HCT116 (cell line): ENCODE measurements around the gene CRHBP. TPM values are rescaled to one million over a fixed set of nuclear protein-coding genes. Genes with fewer than 3 reads are reported as not detected.

Source experiments
- ATAC-seq: fragments of 200-7000 bp; cut with Tn5 transposase; 2 replicates; pipeline ENCODE4 v1.9.1; 2020; ENCODE audit warnings: mild to moderate bottlenecking, moderate library complexity
- BruUV-seq: library from RNA; stranded (reverse); fragments of 400-500 nt; replicated peaks from 2 replicates; lab custom pipeline; 2021; lab: Mats Ljungman, UMichigan
- CTCF ChIA-PET: fragments of 300-600 bp; sonication (Branson Sonifier 250); formaldehyde crosslinking; loops from one replicate; lab custom pipeline; 2021; ENCODE audit warnings: antibody characterized with exemption; lab: Charles Lee
- POLR2A ChIA-PET: fragments of 300-600, 350-600 bp; sonication (Branson Sonifier 250); formaldehyde crosslinking; loops from one replicate; lab custom pipeline; 2021; ENCODE audit warnings: antibody characterized with exemption; lab: Charles Lee
- RAD21 ChIA-PET, 2 experiments: fragments of 300-600 bp; sonication (Branson Sonifier 250); formaldehyde crosslinking; loops; one replicate each; lab custom pipeline; 2023; ENCODE audit warnings: low total read pairs in 2 of 2; ENCODE audit not compliant: uncharacterized antibody in 2 of 2, unreplicated experiment in 2 of 2, low non-redundant PET in 1 of 2; lab: Charles Lee
- DNase-seq: peaks from one replicate; pipeline ENCODE4 v3.0.0-alpha.2; 2010; ENCODE audit warnings: low read depth, low spot score
- H2AFZ ChIP-seq: fragments of 200-600 bp; shearing (Covaris generic), sonication (generic); 2 replicates; pipeline ENCODE4 v1.6.1; 2017; ENCODE audit warnings: low read depth, mixed run types, mixed read lengths, antibody characterized with exemption, low read length; ENCODE audit not compliant: poor library complexity, severe bottlenecking
- H3K27ac ChIP-seq: 2 replicates; pipeline ENCODE4 v1.5.1; 2012; ENCODE audit warnings: low read depth, low read length
- H3K27me3 ChIP-seq: fragments of 200-600 bp; sonication (generic); 2 replicates; pipeline ENCODE4 v1.6.1; 2016; ENCODE audit warnings: mixed run types, low read length, mixed read lengths; ENCODE audit not compliant: insufficient read depth
- H3K36me3 ChIP-seq, 2 experiments: fragments of 200-500 bp in 1 of 2; fragments of 200-600 bp in 1 of 2; sonication (Bioruptor generic) in 1 of 2; sonication (generic) in 1 of 2; 2 replicates each; pipeline versions ENCODE4 v1.5.1 to v1.6.1; 2014 to 2016; ENCODE audit warnings: low read length in 2 of 2, inconsistent platforms in 1 of 2, mixed read lengths in 1 of 2, mixed run types in 1 of 2; ENCODE audit not compliant: insufficient read depth in 2 of 2, control insufficient read depth in 1 of 2
- H3K4me1 ChIP-seq, 2 experiments: fragments of 200-600 bp in 1 of 2; sonication (generic) in 1 of 2; 2 replicates each; pipeline versions ENCODE4 v1.5.1 to v1.6.1; 2012 to 2017; ENCODE audit warnings: low read length in 2 of 2, inconsistent platforms in 1 of 2, mild to moderate bottlenecking in 1 of 2, mixed read lengths in 1 of 2, mixed run types in 1 of 2, moderate library complexity in 1 of 2; ENCODE audit not compliant: insufficient read depth in 2 of 2, control insufficient read depth in 1 of 2
- H3K4me2 ChIP-seq: fragments of 200-600 bp; sonication (generic); 2 replicates; pipeline ENCODE4 v1.6.1; 2017; ENCODE audit warnings: mixed run types, low read length, mixed read lengths
- H3K4me3 ChIP-seq, 2 experiments: fragments of 200-600 bp in 1 of 2; sonication (generic) in 1 of 2; replicated peaks in 1 of 2; 2 replicates each; pipeline ENCODE4 v1.5.1; 2011 to 2016; ENCODE audit warnings: low read length in 2 of 2, control low read depth in 1 of 2, low read depth in 1 of 2, mild to moderate bottlenecking in 1 of 2, mixed read lengths in 1 of 2, mixed run types in 1 of 2
- H3K79me2 ChIP-seq: fragments of 200-600 bp; sonication (generic); 2 replicates; pipeline ENCODE4 v1.6.1; 2017; ENCODE audit warnings: mild to moderate bottlenecking, mixed run types, low read length, moderate library complexity, mixed read lengths; ENCODE audit not compliant: insufficient read depth
- H3K9ac ChIP-seq: fragments of 200-600 bp; sonication (generic); 2 replicates; pipeline ENCODE4 v1.6.1; 2016; ENCODE audit warnings: low read length, mixed read lengths
- H3K9me2 ChIP-seq: fragments of 200-600 bp; sonication (generic), shearing (Covaris generic); 2 replicates; pipeline ENCODE4 v1.6.1; 2017; ENCODE audit warnings: mixed run types, mild to moderate bottlenecking, moderate library complexity; ENCODE audit not compliant: insufficient read depth
- H3K9me3 ChIP-seq, 2 experiments: fragments of 200-500 bp in 1 of 2; fragments of 200-600 bp in 1 of 2; sonication (Bioruptor generic) in 1 of 2; sonication (generic) in 1 of 2; 2 replicates each; pipeline ENCODE4 v1.6.1; 2014 to 2017; ENCODE audit warnings: low read length in 2 of 2, mixed read lengths in 2 of 2, inconsistent platforms in 1 of 2, low read depth in 1 of 2, mild to moderate bottlenecking in 1 of 2, mixed run types in 1 of 2, moderate library complexity in 1 of 2; ENCODE audit not compliant: control insufficient read depth in 1 of 2, insufficient read depth in 1 of 2
- H4K20me1 ChIP-seq: fragments of 200-600 bp; sonication (generic), shearing (Covaris generic); 2 replicates; pipeline ENCODE4 v1.6.1; 2017; ENCODE audit warnings: mixed run types, mild to moderate bottlenecking, moderate library complexity; ENCODE audit not compliant: insufficient read depth
- CTCF ChIP-seq, 3 experiments: fragments of 200-600 bp in 1 of 3; sonication (generic) in 1 of 3; IDR thresholded peaks in 2 of 3; conservative IDR thresholded peaks in 1 of 3; 2 replicates each; pipeline ENCODE4 v1.5.1; 2012 to 2017; ENCODE audit warnings: low read depth in 2 of 3, low read length in 2 of 3, antibody characterized with exemption in 1 of 3, borderline replicate concordance in 1 of 3, control low read depth in 1 of 3, mild to moderate bottlenecking in 1 of 3, mixed read lengths in 1 of 3, mixed run types in 1 of 3, moderate library complexity in 1 of 3; ENCODE audit not compliant: insufficient read depth in 1 of 3
- ELF1 ChIP-seq: IDR thresholded peaks from 2 replicates; pipeline ENCODE4 v1.6.1; 2012; ENCODE audit warnings: low read depth, borderline replicate concordance
- EZH2 ChIP-seq: fragments of 200-600 bp; sonication (generic); IDR thresholded peaks from 2 replicates; pipeline ENCODE4 v1.6.1; 2017; ENCODE audit warnings: antibody characterized with exemption, mixed run types
- FOSL1 ChIP-seq: IDR thresholded peaks from 2 replicates; pipeline ENCODE4 v1.6.1; 2012; ENCODE audit warnings: low read depth
- JUND ChIP-seq: IDR thresholded peaks from 2 replicates; pipeline ENCODE4 v1.6.1; 2012
- POLR2AphosphoS5 ChIP-seq: IDR thresholded peaks from 2 replicates; pipeline ENCODE4 v1.6.1; 2011; ENCODE audit warnings: mild to moderate bottlenecking, low read depth, low read length, moderate library complexity
- SIN3A ChIP-seq: IDR thresholded peaks from 2 replicates; pipeline ENCODE4 v1.6.1; 2012; ENCODE audit warnings: low read depth
- SP1 ChIP-seq: IDR thresholded peaks from 2 replicates; pipeline ENCODE4 v1.6.1; 2012; ENCODE audit warnings: low read depth
- YY1 ChIP-seq: IDR thresholded peaks from 2 replicates; pipeline ENCODE4 v1.6.1; 2011; ENCODE audit warnings: low read length, low read depth, moderate library complexity, mild to moderate bottlenecking; ENCODE audit not compliant: insufficient replicate concordance; ENCODE audit errors: extremely low read depth
- intact Hi-C: fragments of 100-400 bp; cut with micrococcal nuclease; formaldehyde crosslinking; loops from 2 replicates; pipeline ENCODE4 v1.10.0; 2022
- total RNA-seq: library from RNA; stranded (reverse); gene quantifications from one replicate; pipeline ENCODE4 v1.2.1, GENCODE V29; 2021; ENCODE audit not compliant: unreplicated experiment
- TF ChIP-seq, protein P1 (sequence below): IDR thresholded peaks from 2 replicates; pipeline ENCODE4 v1.6.1; 2011; ENCODE audit warnings: mild to moderate bottlenecking, low read length, moderate library complexity; ENCODE audit not compliant: insufficient replicate concordance; ENCODE audit errors: extremely low read depth
- TF ChIP-seq, protein P2 (sequence below): IDR thresholded peaks from 2 replicates; pipeline ENCODE4 v1.6.1; 2012

Gene CRHBP
- total RNA-seq, 1 experiment from 2014 or later, result not detected

- DNase-seq (no peak), ATAC-seq (no peak)
- Histone ChIP-seq H3K4me3 (no peak overlapping the region), H2AFZ (no peak overlapping the region), H3K36me3 (no peaks in the 10 kb centered on the region), H3K9ac (no peak overlapping the region), H3K27me3 (peaks cover 4% of the 10 kb centered on the region; the same call in 1 of the 2 replicates), H3K79me2 (no peaks in the 10 kb centered on the region), H3K27ac (no peak overlapping the region), H3K9me3 (no peaks in the 10 kb centered on the region), H3K4me1 (no peaks in the 10 kb centered on the region), H3K9me2 (no peaks in the 10 kb centered on the region), H4K20me1 (no peaks in the 10 kb centered on the region), H3K4me2 (no peak overlapping the region)
- POLR2A ChIA-PET, result no interaction called here
- BruUV-seq, result no TSS peak
- intact Hi-C loops, result no loop called here
- TF ChIP-seq JUND, result no peak
- TF ChIP-seq FOSL1, result no peak
- TF ChIP-seq POLR2AphosphoS5, result no peak
- TF ChIP-seq CTCF (IDR thresholded peaks at IDR 0.05 in 2 of 3, conservative IDR thresholded peaks at IDR 0.05 in 1 of 3; ENCODE audit: borderline replicate concordance in 1 of 3, insufficient read depth in 1 of 3, low read depth in 2 of 3, low read length in 2 of 3), result no peak
- TF ChIP-seq, protein P1, sequence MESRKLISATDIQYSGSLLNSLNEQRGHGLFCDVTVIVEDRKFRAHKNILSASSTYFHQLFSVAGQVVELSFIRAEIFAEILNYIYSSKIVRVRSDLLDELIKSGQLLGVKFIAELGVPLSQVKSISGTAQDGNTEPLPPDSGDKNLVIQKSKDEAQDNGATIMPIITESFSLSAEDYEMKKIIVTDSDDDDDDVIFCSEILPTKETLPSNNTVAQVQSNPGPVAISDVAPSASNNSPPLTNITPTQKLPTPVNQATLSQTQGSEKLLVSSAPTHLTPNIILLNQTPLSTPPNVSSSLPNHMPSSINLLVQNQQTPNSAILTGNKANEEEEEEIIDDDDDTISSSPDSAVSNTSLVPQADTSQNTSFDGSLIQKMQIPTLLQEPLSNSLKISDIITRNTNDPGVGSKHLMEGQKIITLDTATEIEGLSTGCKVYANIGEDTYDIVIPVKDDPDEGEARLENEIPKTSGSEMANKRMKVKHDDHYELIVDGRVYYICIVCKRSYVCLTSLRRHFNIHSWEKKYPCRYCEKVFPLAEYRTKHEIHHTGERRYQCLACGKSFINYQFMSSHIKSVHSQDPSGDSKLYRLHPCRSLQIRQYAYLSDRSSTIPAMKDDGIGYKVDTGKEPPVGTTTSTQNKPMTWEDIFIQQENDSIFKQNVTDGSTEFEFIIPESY, result no peak
- no peak for TF ChIP-seq EZH2
- no peak for TF ChIP-seq SIN3A
- TF ChIP-seq YY1, result no peak
- no peak for TF ChIP-seq ELF1
- no peak for TF ChIP-seq SP1
- TF ChIP-seq, protein P2, sequence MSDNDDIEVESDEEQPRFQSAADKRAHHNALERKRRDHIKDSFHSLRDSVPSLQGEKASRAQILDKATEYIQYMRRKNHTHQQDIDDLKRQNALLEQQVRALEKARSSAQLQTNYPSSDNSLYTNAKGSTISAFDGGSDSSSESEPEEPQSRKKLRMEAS, result no peak
- RAD21 ChIA-PET, result no interaction called here
- CTCF ChIA-PET, result no interaction called here
Measured at GRCh38 chr5:76972689-76973088, 19.8 kb downstream of the CRHBP start.
